Measurements from ENCODE around the gene MYF6. TPM values are rescaled to one million over a fixed set of nuclear protein-coding genes. Genes with fewer than 3 reads are reported as not detected.

Gene MYF6
- total RNA-seq (2016; rRNA removed; fragmentation: Illumina TruSeq; extraction: Trizol) (not detected in 2 replicates), polyA plus RNA-seq (2011; rRNA removed) (not detected in 2 replicates), polyA minus RNA-seq (2011; rRNA and poly(A)+ RNA removed; ENCODE audit: low replicate concordance) (not detected in 2 replicates), Bru-seq, nascent RNA (not detected), BruChase-seq, experiment 1, labeled RNA remaining after a 6-hour chase (not detected), BruChase-seq, experiment 2, labeled RNA remaining after a 2-hour chase (not detected)
- total RNA-seq (2016; cell fraction: cytosol; rRNA removed; fragmentation: Illumina TruSeq; extraction: Trizol; ENCODE audit: low read depth): not detected in 2 replicates
- not detected in 2 replicates for total RNA-seq (2016; cell fraction: insoluble cytoplasmic fraction; rRNA removed; fragmentation: Illumina TruSeq; extraction: Trizol)
- not detected in 2 replicates for total RNA-seq (2016; cell fraction: membrane; rRNA removed; fragmentation: Illumina TruSeq; extraction: Trizol)
- not detected in 2 replicates for total RNA-seq (2016; cell fraction: nucleus; rRNA removed; fragmentation: Illumina TruSeq; extraction: Trizol)
- not detected in 2 replicates for polyA plus RNA-seq (2011; cell fraction: cytosol; rRNA removed)
- polyA plus RNA-seq (2011; cell fraction: nucleus; rRNA removed): not detected in 2 replicates
- not detected in 2 replicates for polyA plus RNA-seq (2012)
- not detected in 2 replicates for polyA plus RNA-seq (2016; cell fraction: cytosol; fragmentation: Illumina TruSeq; extraction: Trizol; ENCODE audit: low read depth)
- not detected in 2 replicates for polyA plus RNA-seq (2016; cell fraction: insoluble cytoplasmic fraction; fragmentation: Illumina TruSeq; extraction: Trizol; ENCODE audit: low read depth)
- not detected in 2 replicates for polyA plus RNA-seq (2016; cell fraction: membrane; fragmentation: Illumina TruSeq; extraction: Trizol; ENCODE audit: low read depth)
- polyA plus RNA-seq (2016; cell fraction: nucleus; fragmentation: Illumina TruSeq; extraction: Trizol; ENCODE audit: insufficient read depth, low read depth): not detected in 2 replicates
- polyA minus RNA-seq (2011; cell fraction: cytosol; rRNA and poly(A)+ RNA removed): not detected in 2 replicates
- not detected in 2 replicates for polyA minus RNA-seq (2011; cell fraction: nucleus; rRNA and poly(A)+ RNA removed)
- long read RNA-seq, experiment 1: 0 reads
- long read RNA-seq, experiment 2: 0 reads

DNA sequence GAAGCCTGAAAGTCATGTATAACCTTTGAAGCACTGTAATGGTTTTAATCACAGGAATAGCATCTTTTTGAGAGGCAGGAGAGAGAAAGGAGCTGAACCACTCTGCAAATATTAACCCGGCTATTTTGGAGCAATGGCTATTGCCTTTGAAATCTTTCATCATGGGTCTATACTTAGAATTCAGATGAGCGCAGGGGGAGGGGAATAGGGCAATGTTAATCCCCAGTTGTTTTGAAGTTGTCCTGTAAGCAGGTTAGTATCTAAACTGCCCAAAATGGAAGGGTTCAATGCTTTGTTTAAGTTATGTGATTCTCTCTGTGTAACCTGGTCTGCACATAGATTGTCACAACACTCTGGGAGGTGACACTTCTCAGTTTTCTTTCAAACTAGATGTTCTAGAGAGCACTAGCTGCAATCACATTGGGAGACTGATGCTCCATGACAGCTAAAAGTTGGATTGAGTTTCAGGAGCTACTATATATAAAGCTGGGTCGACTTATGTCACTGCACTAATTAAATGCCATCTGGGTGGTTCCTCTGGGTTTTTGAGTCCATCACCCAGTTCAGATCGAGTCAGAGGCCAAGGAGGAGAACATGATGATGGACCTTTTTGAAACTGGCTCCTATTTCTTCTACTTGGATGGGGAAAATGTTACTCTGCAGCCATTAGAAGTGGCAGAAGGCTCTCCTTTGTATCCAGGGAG is at the start of gene MYF6:
MYF6 (plus strand) TSS at position 509 of the 704 bp plus-strand sequence; CDS start at position 595, 86 bp downstream.
- POLR2A ChIA-PET: no interaction called here
- CTCF ChIA-PET (ENCODE audit: low intra/inter-chr PET ratio, low total read pairs): no interaction called here
- H3K27ac ChIP-seq (ENCODE audit: extremely low read length, insufficient read depth, low read length): no peak within 1 kb of the TSS
- in situ Hi-C loops (cut with HindIII; ENCODE audit: extremely low pct_ligation_motif_present, low pct_unique_long_range_greater_than_20kb) (no loop called here), intact Hi-C loops (cut with micrococcal nuclease; ENCODE audit: unreplicated experiment) (no loop called here)
- TF ChIP-seq NFYB (CRISPR knock-in tag; IDR thresholded peaks at IDR 0.05): no peak
- TF ChIP-seq, protein P1, sequence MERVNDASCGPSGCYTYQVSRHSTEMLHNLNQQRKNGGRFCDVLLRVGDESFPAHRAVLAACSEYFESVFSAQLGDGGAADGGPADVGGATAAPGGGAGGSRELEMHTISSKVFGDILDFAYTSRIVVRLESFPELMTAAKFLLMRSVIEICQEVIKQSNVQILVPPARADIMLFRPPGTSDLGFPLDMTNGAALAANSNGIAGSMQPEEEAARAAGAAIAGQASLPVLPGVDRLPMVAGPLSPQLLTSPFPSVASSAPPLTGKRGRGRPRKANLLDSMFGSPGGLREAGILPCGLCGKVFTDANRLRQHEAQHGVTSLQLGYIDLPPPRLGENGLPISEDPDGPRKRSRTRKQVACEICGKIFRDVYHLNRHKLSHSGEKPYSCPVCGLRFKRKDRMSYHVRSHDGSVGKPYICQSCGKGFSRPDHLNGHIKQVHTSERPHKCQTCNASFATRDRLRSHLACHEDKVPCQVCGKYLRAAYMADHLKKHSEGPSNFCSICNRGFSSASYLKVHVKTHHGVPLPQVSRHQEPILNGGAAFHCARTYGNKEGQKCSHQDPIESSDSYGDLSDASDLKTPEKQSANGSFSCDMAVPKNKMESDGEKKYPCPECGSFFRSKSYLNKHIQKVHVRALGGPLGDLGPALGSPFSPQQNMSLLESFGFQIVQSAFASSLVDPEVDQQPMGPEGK (CRISPR knock-in tag; IDR thresholded peaks at IDR 0.05): no peak
- no peak for TF ChIP-seq ZBTB38 (CRISPR knock-in tag; IDR thresholded peaks at IDR 0.05)
- no peak for TF ChIP-seq JUNB (CRISPR knock-in tag; IDR thresholded peaks at IDR 0.05; ENCODE audit: borderline replicate concordance)
- TF ChIP-seq, protein P2, sequence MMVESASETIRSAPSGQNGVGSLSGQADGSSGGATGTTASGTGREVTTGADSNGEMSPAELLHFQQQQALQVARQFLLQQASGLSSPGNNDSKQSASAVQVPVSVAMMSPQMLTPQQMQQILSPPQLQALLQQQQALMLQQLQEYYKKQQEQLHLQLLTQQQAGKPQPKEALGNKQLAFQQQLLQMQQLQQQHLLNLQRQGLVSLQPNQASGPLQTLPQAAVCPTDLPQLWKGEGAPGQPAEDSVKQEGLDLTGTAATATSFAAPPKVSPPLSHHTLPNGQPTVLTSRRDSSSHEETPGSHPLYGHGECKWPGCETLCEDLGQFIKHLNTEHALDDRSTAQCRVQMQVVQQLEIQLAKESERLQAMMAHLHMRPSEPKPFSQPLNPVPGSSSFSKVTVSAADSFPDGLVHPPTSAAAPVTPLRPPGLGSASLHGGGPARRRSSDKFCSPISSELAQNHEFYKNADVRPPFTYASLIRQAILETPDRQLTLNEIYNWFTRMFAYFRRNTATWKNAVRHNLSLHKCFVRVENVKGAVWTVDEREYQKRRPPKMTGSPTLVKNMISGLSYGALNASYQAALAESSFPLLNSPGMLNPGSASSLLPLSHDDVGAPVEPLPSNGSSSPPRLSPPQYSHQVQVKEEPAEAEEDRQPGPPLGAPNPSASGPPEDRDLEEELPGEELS (CRISPR knock-in tag; IDR thresholded peaks at IDR 0.05): no peak
- TF ChIP-seq, protein P3, sequence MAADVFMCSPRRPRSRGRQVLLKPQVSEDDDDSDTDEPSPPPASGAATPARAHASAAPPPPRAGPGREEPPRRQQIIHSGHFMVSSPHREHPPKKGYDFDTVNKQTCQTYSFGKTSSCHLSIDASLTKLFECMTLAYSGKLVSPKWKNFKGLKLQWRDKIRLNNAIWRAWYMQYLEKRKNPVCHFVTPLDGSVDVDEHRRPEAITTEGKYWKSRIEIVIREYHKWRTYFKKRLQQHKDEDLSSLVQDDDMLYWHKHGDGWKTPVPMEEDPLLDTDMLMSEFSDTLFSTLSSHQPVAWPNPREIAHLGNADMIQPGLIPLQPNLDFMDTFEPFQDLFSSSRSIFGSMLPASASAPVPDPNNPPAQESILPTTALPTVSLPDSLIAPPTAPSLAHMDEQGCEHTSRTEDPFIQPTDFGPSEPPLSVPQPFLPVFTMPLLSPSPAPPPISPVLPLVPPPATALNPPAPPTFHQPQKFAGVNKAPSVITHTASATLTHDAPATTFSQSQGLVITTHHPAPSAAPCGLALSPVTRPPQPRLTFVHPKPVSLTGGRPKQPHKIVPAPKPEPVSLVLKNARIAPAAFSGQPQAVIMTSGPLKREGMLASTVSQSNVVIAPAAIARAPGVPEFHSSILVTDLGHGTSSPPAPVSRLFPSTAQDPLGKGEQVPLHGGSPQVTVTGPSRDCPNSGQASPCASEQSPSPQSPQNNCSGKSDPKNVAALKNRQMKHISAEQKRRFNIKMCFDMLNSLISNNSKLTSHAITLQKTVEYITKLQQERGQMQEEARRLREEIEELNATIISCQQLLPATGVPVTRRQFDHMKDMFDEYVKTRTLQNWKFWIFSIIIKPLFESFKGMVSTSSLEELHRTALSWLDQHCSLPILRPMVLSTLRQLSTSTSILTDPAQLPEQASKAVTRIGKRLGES (CRISPR knock-in tag; IDR thresholded peaks at IDR 0.05; ENCODE audit: borderline replicate concordance): no peak
- peaks cover 12% of the 10 kb centered on the region for H3K4me1 ChIP-seq (ENCODE audit: insufficient read depth, low read length)
- no peaks in the 10 kb centered on the region for H3K9me3 ChIP-seq (ENCODE audit: low read length)
- BruUV-seq (replicated peaks): no TSS peak
- WGBS (ENCODE audit: low lambda C conversion rate): 20% methylated on average over 4 of the region's 4 CpGs
- no peak within 1 kb of the TSS for H3K4me3 ChIP-seq (replicated peaks in 1 of 3; ENCODE audit: insufficient read depth in 1 of 3, low read depth in 2 of 3, low read length in 3 of 3)
- ATAC-seq (no peak), DNase-seq (ENCODE audit: low spot score) (no peak), FAIRE-seq (no peak)
- no peak within 1 kb of the TSS for H3K9ac ChIP-seq (ENCODE audit: insufficient read depth, low read depth, low read length)
- H3K27me3 ChIP-seq (ENCODE audit: control insufficient read depth in 1 of 2, insufficient read depth in 2 of 2, low read length in 2 of 2): no peaks in the 10 kb centered on the region; a peak in 1 of 5 replicates
- H3K79me2 ChIP-seq (ENCODE audit: insufficient read depth, low read length): no peaks in the 10 kb centered on the region
- H3K4me2 ChIP-seq (ENCODE audit: low read depth, low read length): no peak within 1 kb of the TSS
- H2AFZ ChIP-seq (ENCODE audit: low read length): no peak within 1 kb of the TSS
- H3K36me3 ChIP-seq (replicated peaks in 1 of 2; ENCODE audit: control insufficient read depth in 1 of 2, insufficient read depth in 2 of 2, low read length in 2 of 2): no peaks in the 10 kb centered on the region
- no peaks in the 10 kb centered on the region for H4K20me1 ChIP-seq (ENCODE audit: insufficient read depth, low read length)
